GM18505 (cell line): ENCODE data around the gene STXBP2.

Source experiments
- ATAC-seq: cut with Tn5 transposase; IDR thresholded peaks from one replicate; pipeline ENCODE4 v1.9.1; 2021; ENCODE audit not compliant: unreplicated experiment
- POLR2A ChIP-seq: IDR thresholded peaks from 4 replicates; pipeline ENCODE4 v1.6.1; 2011; ENCODE audit warnings: borderline replicate concordance; ENCODE audit not compliant: insufficient read depth, insufficient read length; ENCODE audit errors: extremely low read depth

The STXBP2 gene

GRCh38 chr19:7691497-7691896 lies 54.6 kb downstream of the STXBP2 start:
- no peak for ATAC-seq
- no peak for TF ChIP-seq POLR2A

- ATAC-seq, result no peak
- peak; percentile 25 for TF ChIP-seq POLR2A
Measured at GRCh38 chr19:7692417-7693088, 55.6 kb downstream of the STXBP2 start.

- no peak for TF ChIP-seq POLR2A
- no peak for ATAC-seq
Measured at GRCh38 chr19:7694499-7694898, 57.6 kb downstream of the STXBP2 start.
